ENCODE results near the gene CCDC172. TPM values are rescaled to one million over a fixed set of nuclear protein-coding genes. Genes with fewer than 3 reads are reported as not detected.

Gene CCDC172
- total and polyA plus RNA-seq, 2 donors (not counting 1 experiment from before 2014, with no cell fraction given): not detected

DNA sequence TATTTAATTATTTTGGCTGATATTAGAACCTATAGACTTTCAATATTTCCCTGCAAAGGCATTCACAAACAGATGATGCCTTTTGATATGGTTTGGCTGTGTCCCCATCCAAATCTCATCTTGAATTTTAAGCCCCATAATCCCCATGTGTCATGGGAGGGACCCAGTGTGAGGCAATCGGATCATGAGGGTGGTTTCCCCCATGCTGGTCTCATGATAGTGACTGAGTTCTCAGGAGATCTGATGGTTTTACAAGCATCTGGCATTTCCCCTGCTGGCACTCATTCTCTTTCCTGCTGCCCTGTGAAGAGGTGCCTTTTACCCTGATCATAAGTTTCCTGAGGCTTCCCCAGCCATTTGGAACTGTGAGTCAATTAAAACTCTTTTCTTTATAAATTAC is 94.1 kb downstream of the CCDC172 start:
- H3K27ac Mint-ChIP-seq: no peak overlapping the region
- no peaks in the 10 kb centered on the region for H3K4me1 Mint-ChIP-seq
- intact Hi-C loops (cut with micrococcal nuclease): no loop called here
- no peak for DNase-seq
- no peaks in the 10 kb centered on the region for H3K9me3 Mint-ChIP-seq (ENCODE audit: insufficient read depth)
- H3K9me3 ChIP-seq (ENCODE audit: control extremely low read depth in 1 of 3, control insufficient read depth in 2 of 3, insufficient read depth in 1 of 3, low read length in 2 of 3): peaks cover 0 to 2% (median 0%) of the 10 kb centered on the region in 3 donors
- WGBS (ENCODE audit: insufficient coverage): no CpG with 5 or more reads among the region's 1 CpG
- no peaks in the 10 kb centered on the region for H3K27me3 Mint-ChIP-seq
- H3K36me3 ChIP-seq (replicated peaks in 1 of 2; ENCODE audit: control extremely low read depth in 1 of 2, control insufficient read depth in 1 of 2, extremely low read depth in 1 of 2, insufficient read depth in 2 of 2, low read length in 1 of 2): no peaks in the 10 kb centered on the region
- no peak for ATAC-seq (ENCODE audit: low read depth)
- no peak overlapping the region for H3K27ac ChIP-seq (ENCODE audit: low read length in 2 of 2)
- H2AFZ ChIP-seq (ENCODE audit: insufficient read depth, low read depth, low read length, poor library complexity, severe bottlenecking): no peak overlapping the region
- no peaks in the 10 kb centered on the region for H4K20me1 ChIP-seq (ENCODE audit: control insufficient read depth, insufficient read depth, low read length, poor library complexity, severe bottlenecking)
- H3K4me1 ChIP-seq (ENCODE audit: control insufficient read depth in 2 of 2, insufficient read depth in 2 of 2, low read length in 2 of 2): no peaks in the 10 kb centered on the region
- ChIA-PET POLR2A (no interaction called here), CTCF (no interaction called here)
- no peak overlapping the region for H3K4me3 ChIP-seq (ENCODE audit: control extremely low read depth in 1 of 5, extremely low read depth in 1 of 5, insufficient read depth in 1 of 5, low read depth in 2 of 5, low read length in 4 of 5)
- H3K27me3 ChIP-seq (replicated peaks in 1 of 4; ENCODE audit: control extremely low read depth in 1 of 4, control insufficient read depth in 3 of 4, insufficient read depth in 4 of 4, low read length in 3 of 4): no peaks in the 10 kb centered on the region
- TF ChIP-seq, protein P1, sequence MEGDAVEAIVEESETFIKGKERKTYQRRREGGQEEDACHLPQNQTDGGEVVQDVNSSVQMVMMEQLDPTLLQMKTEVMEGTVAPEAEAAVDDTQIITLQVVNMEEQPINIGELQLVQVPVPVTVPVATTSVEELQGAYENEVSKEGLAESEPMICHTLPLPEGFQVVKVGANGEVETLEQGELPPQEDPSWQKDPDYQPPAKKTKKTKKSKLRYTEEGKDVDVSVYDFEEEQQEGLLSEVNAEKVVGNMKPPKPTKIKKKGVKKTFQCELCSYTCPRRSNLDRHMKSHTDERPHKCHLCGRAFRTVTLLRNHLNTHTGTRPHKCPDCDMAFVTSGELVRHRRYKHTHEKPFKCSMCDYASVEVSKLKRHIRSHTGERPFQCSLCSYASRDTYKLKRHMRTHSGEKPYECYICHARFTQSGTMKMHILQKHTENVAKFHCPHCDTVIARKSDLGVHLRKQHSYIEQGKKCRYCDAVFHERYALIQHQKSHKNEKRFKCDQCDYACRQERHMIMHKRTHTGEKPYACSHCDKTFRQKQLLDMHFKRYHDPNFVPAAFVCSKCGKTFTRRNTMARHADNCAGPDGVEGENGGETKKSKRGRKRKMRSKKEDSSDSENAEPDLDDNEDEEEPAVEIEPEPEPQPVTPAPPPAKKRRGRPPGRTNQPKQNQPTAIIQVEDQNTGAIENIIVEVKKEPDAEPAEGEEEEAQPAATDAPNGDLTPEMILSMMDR (IDR thresholded peaks at IDR 0.05): no peak
- TF ChIP-seq EZH2 (IDR thresholded peaks at IDR 0.05; ENCODE audit: borderline replicate concordance, insufficient read depth, low read depth, low read length, poor library complexity, severe bottlenecking): no peak
- H3K4me2 ChIP-seq (replicated peaks; ENCODE audit: low read depth, low read length, poor library complexity, severe bottlenecking): no peak overlapping the region
- no peak overlapping the region for H3K4me3 Mint-ChIP-seq
- H3K79me2 ChIP-seq (ENCODE audit: control insufficient read depth, insufficient read depth, low read length): no peaks in the 10 kb centered on the region
- H3K9ac ChIP-seq (ENCODE audit: low read length): no peak overlapping the region

DNA sequence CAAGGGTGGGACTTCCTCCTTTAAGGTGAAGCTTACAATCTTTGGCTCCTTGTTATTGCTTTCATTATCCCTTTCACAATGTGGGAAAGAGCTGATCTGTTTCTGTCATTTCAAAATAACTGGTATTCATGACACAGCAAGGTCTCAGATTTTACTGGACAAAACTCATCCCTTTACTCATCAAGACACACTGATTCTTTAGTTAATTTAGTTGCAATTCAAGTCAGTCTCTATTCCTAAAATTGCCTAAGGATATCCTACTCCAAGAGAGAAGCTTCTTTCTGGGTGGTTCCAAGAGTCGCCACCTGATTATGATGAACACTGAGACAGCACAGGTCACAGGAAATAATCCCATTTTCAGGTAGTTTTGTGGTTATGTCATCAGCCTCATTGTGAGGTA is 97.6 kb downstream of the CCDC172 start:
- no peak overlapping the region for H3K27ac Mint-ChIP-seq
- TF ChIP-seq, protein P1 (IDR thresholded peaks at IDR 0.05): no peak
- TF ChIP-seq EZH2 (IDR thresholded peaks at IDR 0.05; ENCODE audit: borderline replicate concordance, insufficient read depth, low read depth, low read length, poor library complexity, severe bottlenecking): no peak
- Histone ChIP-seq H3K4me1 (ENCODE audit: control insufficient read depth in 2 of 2, insufficient read depth in 2 of 2, low read length in 2 of 2) (no peaks in the 10 kb centered on the region), H3K27ac (ENCODE audit: low read length in 2 of 2) (no peak overlapping the region), H3K36me3 (replicated peaks in 1 of 2; ENCODE audit: control extremely low read depth in 1 of 2, control insufficient read depth in 1 of 2, extremely low read depth in 1 of 2, insufficient read depth in 2 of 2, low read length in 1 of 2) (no peaks in the 10 kb centered on the region), H3K9ac (ENCODE audit: low read length) (no peak overlapping the region), H3K27me3 (replicated peaks in 1 of 4; ENCODE audit: control extremely low read depth in 1 of 4, control insufficient read depth in 3 of 4, insufficient read depth in 4 of 4, low read length in 3 of 4) (no peaks in the 10 kb centered on the region), H3K79me2 (ENCODE audit: control insufficient read depth, insufficient read depth, low read length) (no peaks in the 10 kb centered on the region), H3K9me3 (ENCODE audit: control extremely low read depth in 1 of 3, control insufficient read depth in 2 of 3, insufficient read depth in 1 of 3, low read length in 2 of 3) (no peaks in the 10 kb centered on the region), H3K4me3 (ENCODE audit: control extremely low read depth in 1 of 5, extremely low read depth in 1 of 5, insufficient read depth in 1 of 5, low read depth in 2 of 5, low read length in 4 of 5) (no peak overlapping the region), H4K20me1 (ENCODE audit: control insufficient read depth, insufficient read depth, low read length, poor library complexity, severe bottlenecking) (no peaks in the 10 kb centered on the region), H3K4me2 (replicated peaks; ENCODE audit: low read depth, low read length, poor library complexity, severe bottlenecking) (no peak overlapping the region), H2AFZ (ENCODE audit: insufficient read depth, low read depth, low read length, poor library complexity, severe bottlenecking) (no peak overlapping the region)
- ATAC-seq (ENCODE audit: low read depth) (no peak), DNase-seq (no peak)
- intact Hi-C loops (cut with micrococcal nuclease): no loop called here
- no peaks in the 10 kb centered on the region for H3K4me1 Mint-ChIP-seq
- no peak overlapping the region for H3K4me3 Mint-ChIP-seq
- POLR2A ChIA-PET: no interaction called here
- CTCF ChIA-PET: no interaction called here
- WGBS (ENCODE audit: insufficient coverage): 100% methylated on average over 1 of the region's 1 CpG
- H3K27me3 Mint-ChIP-seq: no peaks in the 10 kb centered on the region
- no peaks in the 10 kb centered on the region for H3K9me3 Mint-ChIP-seq (ENCODE audit: insufficient read depth)
